PC-9 (cell line): ENCODE data around the gene CSF3R. TPM values are rescaled to one million over a fixed set of nuclear protein-coding genes. Genes with fewer than 3 reads are reported as not detected.

Experiments used
- BruUV-seq: library from RNA; stranded (reverse); fragments of 400-500 nt; replicated peaks from 2 replicates; lab custom pipeline; 2021; lab: Mats Ljungman, UMichigan
- CTCF ChIA-PET: fragments of 300-600 bp; sonication (Branson Sonifier 250); formaldehyde crosslinking; loops from one replicate; lab custom pipeline; 2022; ENCODE audit warnings: antibody characterized with exemption; lab: Charles Lee
- POLR2A ChIA-PET: fragments of 300-600 bp; sonication (Branson Sonifier 250); formaldehyde crosslinking; loops from one replicate; lab custom pipeline; 2022; ENCODE audit warnings: antibody characterized with exemption; ENCODE audit not compliant: unreplicated experiment; lab: Charles Lee
- DNase-seq, 2 experiments: peaks; one replicate each; pipeline versions ENCODE4 v3.0.0 to v3.0.0-alpha.2; 2015 to 2022; ENCODE audit warnings: mixed read lengths in 1 of 2
- H2AFZ ChIP-seq: fragments of 200-600 bp; sonication (generic); 2 replicates; pipeline ENCODE4 v1.8.1; 2017; ENCODE audit warnings: antibody characterized with exemption
- H3F3A ChIP-seq: fragments of 200-600 bp; sonication (generic); 2 replicates; pipeline ENCODE4 v1.8.1; 2017; ENCODE audit warnings: antibody characterized with exemption, mild to moderate bottlenecking, low read depth; ENCODE audit not compliant: insufficient read depth
- H3K27ac ChIP-seq: fragments of 200-600 bp; sonication (generic); 2 replicates; pipeline ENCODE4 v1.6.1; 2016; ENCODE audit warnings: mixed run types
- H3K27me3 ChIP-seq: fragments of 200-600 bp; sonication (generic); 2 replicates; pipeline ENCODE4 v1.6.1; 2016; ENCODE audit warnings: low read depth, mixed run types; ENCODE audit not compliant: insufficient read depth
- H3K36me3 ChIP-seq: fragments of 200-600 bp; sonication (generic); 2 replicates; pipeline ENCODE4 v1.6.1; 2016; ENCODE audit warnings: low read depth, mixed run types
- H3K4me1 ChIP-seq: fragments of 200-600 bp; sonication (generic); replicated peaks from 2 replicates; pipeline ENCODE4 v1.6.1; 2016; ENCODE audit warnings: mixed run types; ENCODE audit not compliant: insufficient read depth
- H3K4me2 ChIP-seq: fragments of 200-600 bp; sonication (generic); 2 replicates; pipeline ENCODE4 v1.6.1; 2017; ENCODE audit warnings: mixed run types
- H3K4me3 ChIP-seq: fragments of 200-600 bp; sonication (generic); 2 replicates; pipeline ENCODE4 v1.6.1; 2016; ENCODE audit warnings: mixed run types
- H3K79me2 ChIP-seq: fragments of 200-600 bp; sonication (generic); 2 replicates; pipeline ENCODE4 v1.6.1; 2017; ENCODE audit warnings: low read depth, mixed run types
- H3K9me2 ChIP-seq: fragments of 200-600 bp; sonication (generic); 2 replicates; pipeline ENCODE4 v1.8.1; 2017; ENCODE audit warnings: mild to moderate bottlenecking; ENCODE audit not compliant: insufficient read depth
- H3K9me3 ChIP-seq: fragments of 200-600 bp; sonication (generic); 2 replicates; pipeline ENCODE4 v1.8.1; 2016; ENCODE audit warnings: low read depth; ENCODE audit not compliant: insufficient read depth
- H4K20me1 ChIP-seq: fragments of 200-600 bp; sonication (generic); 2 replicates; pipeline ENCODE4 v1.8.1; 2017; ENCODE audit not compliant: insufficient read depth
- CTCF ChIP-seq: fragments of 200-600 bp; sonication (generic); conservative IDR thresholded peaks from 2 replicates; pipeline ENCODE4 v1.6.1; 2017; ENCODE audit warnings: mixed run types, antibody characterized with exemption, mild to moderate bottlenecking, moderate library complexity
- EZH2 ChIP-seq: fragments of 200-600 bp; sonication (generic); IDR thresholded peaks from 2 replicates; pipeline ENCODE4 v1.8.0; 2017; ENCODE audit warnings: antibody characterized with exemption, low read depth
- intact Hi-C: fragments of 100-400 bp; cut with micrococcal nuclease; formaldehyde crosslinking; loops from one replicate; pipeline ENCODE4 v1.10.0; 2022; ENCODE audit not compliant: unreplicated experiment
- total RNA-seq: library from RNA; stranded (reverse); gene quantifications from 2 replicates; pipeline ENCODE4 v1.2.3, GENCODE V29; 2021

CSF3R gene
- total RNA-seq, 1 experiment from 2014 or later: not detected

- POLR2A ChIA-PET: interaction anchor here (0.5 to 1.2 kb wide), 18 partner anchors 9 to 1358 kb away, joined by 3 to 14 read pairs (median 4); partner anchors contain the start of genes MRPS15 and SNIP1
- Histone ChIP-seq H3K9me2 (no peaks in the 10 kb centered on the region), H2AFZ (peak within 1 kb of the TSS; percentile 97), H3K4me2 (peak within 1 kb of the TSS; percentile 85), H3K79me2 (no peaks in the 10 kb centered on the region), H3K4me3 (peak within 1 kb of the TSS; percentile 87), H4K20me1 (no peaks in the 10 kb centered on the region), H3K4me1 (no peaks in the 10 kb centered on the region), H3F3A (peaks cover 22% of the 10 kb centered on the region; the same call in 1 of the 2 replicates), H3K27me3 (no peaks in the 10 kb centered on the region), H3K27ac (peak within 1 kb of the TSS; percentile 73), H3K9me3 (no peaks in the 10 kb centered on the region), H3K36me3 (no peaks in the 10 kb centered on the region; the same call in 1 of the 2 replicates)
- DNase-seq: peak; percentile 89 to 98
- CTCF ChIA-PET: interaction anchor here (1.3 kb wide), 1 partner anchor 66 kb away, joined by 5 read pairs; no protein-coding TSS in a partner anchor
- TF ChIP-seq CTCF: no peak; the same call in 1 of the 2 replicates
- intact Hi-C loops: loop anchor here (1.0 kb wide), 3 partner anchors 13 to 108 kb away; no protein-coding TSS in a partner anchor
- no TSS peak for BruUV-seq
Measured at GRCh38 chr1:36450270-36450918, 32.3 kb downstream of the CSF3R start, which contains the start of gene OSCP1. Gene OSCP1, minus strand, starts transcription at chr1:36450451. Its CDS starts 82 bp downstream, at chr1:36450369.

GRCh38 chr1:36448530-36449056, 34.1 kb downstream of the CSF3R start:
- Histone ChIP-seq H3F3A (0 out of 2 replicates have a peak, but pooled peaks cover 7% of the 10 kb centered on the region), H3K36me3 (no peaks in the 10 kb centered on the region), H4K20me1 (no peaks in the 10 kb centered on the region), H3K4me2 (no peak overlapping the region), H3K9me3 (no peaks in the 10 kb centered on the region), H3K4me3 (no peak overlapping the region), H2AFZ (no peak overlapping the region), H3K79me2 (no peaks in the 10 kb centered on the region), H3K27ac (no peak overlapping the region), H3K9me2 (no peaks in the 10 kb centered on the region), H3K4me1 (no peaks in the 10 kb centered on the region), H3K27me3 (no peaks in the 10 kb centered on the region)
- no peak for DNase-seq
- BruUV-seq: no TSS peak
- intact Hi-C loops: no loop called here
- POLR2A ChIA-PET: interaction anchor here (0.6 kb wide), 1 partner anchor 190 kb away, joined by 3 read pairs; no protein-coding TSS in a partner anchor
- TF ChIP-seq CTCF (no peak), EZH2 (no peak)
- CTCF ChIA-PET: no interaction called here

GRCh38 chr1:36447450-36447849, 35.3 kb downstream of the CSF3R start:
- H3K9me3 ChIP-seq: no peaks in the 10 kb centered on the region
- no peaks in the 10 kb centered on the region for H3K27me3 ChIP-seq
- H2AFZ ChIP-seq: no peak overlapping the region
- H3K9me2 ChIP-seq: no peaks in the 10 kb centered on the region
- 0 out of 2 replicates have a peak, but pooled peaks cover 2% of the 10 kb centered on the region for H3F3A ChIP-seq
- no peak overlapping the region for H3K4me3 ChIP-seq
- no peaks in the 10 kb centered on the region for H3K4me1 ChIP-seq
- ChIA-PET CTCF (no interaction called here), POLR2A (no interaction called here)
- DNase-seq: no peak
- no peak overlapping the region for H3K27ac ChIP-seq
- no peak overlapping the region for H3K4me2 ChIP-seq
- H3K36me3 ChIP-seq: no peaks in the 10 kb centered on the region
- intact Hi-C loops: no loop called here
- no peak for TF ChIP-seq CTCF
- no peaks in the 10 kb centered on the region for H3K79me2 ChIP-seq
- BruUV-seq: no TSS peak
- H4K20me1 ChIP-seq: no peaks in the 10 kb centered on the region
